Activated T-cell treated with anti-CD3 and anti-CD28 coated beads for 24 hours (primary cell): Measurements from ENCODE around the gene ZDHHC8.

ENCODE experiments used
- DNase-seq: peaks from one replicate; pipeline ENCODE4 v3.0.0-alpha.2; 2020; ENCODE audit warnings: low read depth

Gene ZDHHC8

GRCh38 chr22:20114506-20115475 is 16.8 kb upstream of the ZDHHC8 start:
- no peak for DNase-seq

GRCh38 chr22:20115691-20116375 is 15.8 kb upstream of the ZDHHC8 start, which contains the start of gene RANBP1:
TSS of gene RANBP1 (plus strand) at chr22:20116104. CDS start at chr22:20116185, 81 bp downstream.
- no peak for DNase-seq

GRCh38 chr22:20116376-20116950 is 15.1 kb upstream of the ZDHHC8 start:
- DNase-seq, result no peak

GRCh38 chr22:20116951-20117632 is 14.5 kb upstream of the ZDHHC8 start, which contains the start of gene TRMT2A:
TSS of gene TRMT2A (minus strand) at chr22:20117226. CDS start at chr22:20116906, 320 bp downstream.
- peak; percentile 97 for DNase-seq

GRCh38 chr22:20117633-20118299 is 13.8 kb upstream of the ZDHHC8 start:
- DNase-seq, result peak; percentile 74

GRCh38 chr22:20118300-20119020 is 13.1 kb upstream of the ZDHHC8 start:
- DNase-seq, result no peak

- no peak for DNase-seq
These were observed 9.7 kb upstream of the ZDHHC8 start for GRCh38 chr22:20121856-20122415.

- no peak for DNase-seq
These were observed 8.1 kb upstream of the ZDHHC8 start for GRCh38 chr22:20123366-20124082.

GRCh38 chr22:20124083-20124787 is 7.4 kb upstream of the ZDHHC8 start:
- DNase-seq, result no peak

GRCh38 chr22:20125201-20126174 is 6.1 kb upstream of the ZDHHC8 start:
- DNase-seq, result no peak

- no peak for DNase-seq
These were observed 5.1 kb upstream of the ZDHHC8 start for GRCh38 chr22:20126284-20127029.

- no peak for DNase-seq
These were observed 4.2 kb upstream of the ZDHHC8 start for GRCh38 chr22:20127318-20127868.

GRCh38 chr22:20127869-20128618 is 3.6 kb upstream of the ZDHHC8 start:
- no peak for DNase-seq

GRCh38 chr22:20128619-20128901 is 3.0 kb upstream of the ZDHHC8 start:
- DNase-seq, result no peak

GRCh38 chr22:20128902-20129746 is 2.5 kb upstream of the ZDHHC8 start:
- peak; percentile 46 for DNase-seq

- no peak for DNase-seq
These were observed 1.9 kb upstream of the ZDHHC8 start for GRCh38 chr22:20129747-20130014.
